DMS 273 (cell line): ENCODE data around the gene LCN2.
A peak's percentile ranks its signal among the peaks of the same experiment; 100 is the strongest.
"Not testable (repeated sequence)": the region's sequence is repeated elsewhere in the genome, so short reads cannot be mapped to it uniquely, and the experiment has no call there.

Experiments used
- DNase-seq: peaks from one replicate; lab custom pipeline; 2025; ENCODE audit not compliant: unreplicated experiment; lab: John Stamatoyannopoulos, UW

Gene LCN2

DNA sequence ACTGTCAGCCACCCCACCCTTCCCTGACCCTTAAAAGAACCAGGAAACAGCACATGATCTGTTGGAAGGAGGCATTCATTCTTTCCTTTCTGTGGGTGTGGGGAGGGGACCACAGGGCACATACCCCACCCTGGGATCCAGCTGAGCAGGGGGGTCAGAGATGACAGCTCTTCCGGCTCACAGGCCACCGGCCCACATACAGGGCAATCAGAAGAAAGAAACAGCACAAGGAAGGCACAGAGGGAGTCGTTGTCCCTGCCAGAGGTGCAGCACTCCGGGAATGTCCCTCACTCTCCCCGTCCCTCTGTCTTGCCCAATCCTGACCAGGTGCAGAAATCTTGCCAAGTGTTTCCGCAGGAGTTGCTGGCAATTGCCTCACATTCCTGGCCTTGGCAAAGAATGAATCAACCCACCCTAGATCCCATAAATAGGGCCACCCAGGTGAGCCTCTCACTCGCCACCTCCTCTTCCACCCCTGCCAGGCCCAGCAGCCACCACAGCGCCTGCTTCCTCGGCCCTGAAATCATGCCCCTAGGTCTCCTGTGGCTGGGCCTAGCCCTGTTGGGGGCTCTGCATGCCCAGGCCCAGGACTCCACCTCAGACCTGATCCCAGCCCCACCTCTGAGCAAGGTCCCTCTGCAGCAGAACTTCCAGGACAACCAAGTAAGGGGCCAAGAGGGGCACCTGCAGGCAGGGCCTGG is at the start of gene LCN2:
TSS of gene LCN2 (plus strand) at position 453 of the 701 bp plus-strand sequence. CDS start at position 526, 73 bp downstream.
- no peak for DNase-seq

DNA sequence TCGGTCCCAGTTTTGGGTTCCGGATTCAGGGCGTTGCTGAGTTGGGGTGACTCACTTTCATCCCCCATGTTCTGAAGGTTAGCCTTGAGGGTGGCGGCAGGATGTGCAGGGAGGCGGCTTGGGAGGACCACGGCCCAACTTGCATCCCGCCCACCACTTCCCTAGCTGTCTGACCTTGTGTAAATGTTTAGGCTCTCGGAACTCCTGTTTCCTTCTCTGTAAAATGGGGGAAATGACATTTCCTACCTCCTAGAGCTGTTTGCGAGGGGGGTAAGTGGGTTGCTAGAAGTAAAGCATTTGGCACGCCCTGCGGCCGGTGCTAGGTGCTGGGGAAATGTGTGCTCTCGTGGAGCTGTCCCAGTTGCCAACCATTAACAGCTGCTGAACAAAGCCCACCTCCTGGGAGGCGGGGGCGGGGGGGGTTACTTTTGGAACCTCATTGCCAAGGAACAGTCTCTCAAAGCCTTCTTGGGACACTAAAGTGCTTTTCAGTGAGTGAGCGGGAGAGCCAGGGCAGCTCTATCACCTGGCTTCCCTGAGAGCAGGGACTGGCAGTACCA is 49.2 kb upstream of the LCN2 start:
- no peak for DNase-seq

GRCh38 chr9:128100581-128100980 is 48.7 kb upstream of the LCN2 start:
- no peak for DNase-seq

- no peak for DNase-seq
Measured at GRCh38 chr9:128101231-128101661, 48.0 kb upstream of the LCN2 start.

DNA sequence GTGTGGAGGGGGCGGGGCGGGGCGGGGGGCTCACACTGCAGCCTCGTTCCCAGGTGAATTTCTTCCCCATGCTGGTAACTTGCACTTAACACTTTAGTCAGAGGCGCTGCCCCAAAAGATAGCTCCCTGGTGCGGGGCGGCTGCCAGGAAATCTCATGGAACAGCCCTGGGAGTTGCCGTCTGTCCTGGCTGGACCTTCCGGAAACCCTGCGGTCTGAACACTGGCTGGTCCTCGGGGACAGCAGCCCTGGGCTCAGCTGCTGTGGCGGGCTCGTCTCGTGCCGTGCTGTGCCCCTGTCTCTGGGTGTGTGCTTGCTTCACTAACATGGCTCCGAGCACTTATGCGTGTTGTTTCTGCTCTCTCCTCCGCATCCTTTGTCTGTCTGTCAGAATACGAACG is 47.6 kb upstream of the LCN2 start:
- no peak for DNase-seq

DNA sequence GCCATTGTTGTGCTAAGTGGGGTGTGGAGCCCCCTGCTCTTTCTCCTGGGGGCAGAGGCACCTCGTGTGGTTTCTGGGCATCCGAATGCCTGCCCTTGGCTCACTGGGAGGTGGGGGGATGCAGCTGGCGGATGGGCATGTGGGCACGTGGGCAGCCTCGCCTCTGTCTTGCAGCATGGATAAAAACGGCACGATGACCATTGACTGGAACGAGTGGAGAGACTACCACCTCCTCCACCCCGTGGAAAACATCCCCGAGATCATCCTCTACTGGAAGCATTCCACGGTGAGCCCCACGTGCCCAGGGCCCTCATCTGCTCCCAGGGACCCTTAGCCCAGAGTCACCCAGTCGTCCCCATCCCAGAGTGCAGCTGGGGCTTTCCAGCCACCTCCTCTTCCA is 47.1 kb upstream of the LCN2 start:
- no peak for DNase-seq

DNA sequence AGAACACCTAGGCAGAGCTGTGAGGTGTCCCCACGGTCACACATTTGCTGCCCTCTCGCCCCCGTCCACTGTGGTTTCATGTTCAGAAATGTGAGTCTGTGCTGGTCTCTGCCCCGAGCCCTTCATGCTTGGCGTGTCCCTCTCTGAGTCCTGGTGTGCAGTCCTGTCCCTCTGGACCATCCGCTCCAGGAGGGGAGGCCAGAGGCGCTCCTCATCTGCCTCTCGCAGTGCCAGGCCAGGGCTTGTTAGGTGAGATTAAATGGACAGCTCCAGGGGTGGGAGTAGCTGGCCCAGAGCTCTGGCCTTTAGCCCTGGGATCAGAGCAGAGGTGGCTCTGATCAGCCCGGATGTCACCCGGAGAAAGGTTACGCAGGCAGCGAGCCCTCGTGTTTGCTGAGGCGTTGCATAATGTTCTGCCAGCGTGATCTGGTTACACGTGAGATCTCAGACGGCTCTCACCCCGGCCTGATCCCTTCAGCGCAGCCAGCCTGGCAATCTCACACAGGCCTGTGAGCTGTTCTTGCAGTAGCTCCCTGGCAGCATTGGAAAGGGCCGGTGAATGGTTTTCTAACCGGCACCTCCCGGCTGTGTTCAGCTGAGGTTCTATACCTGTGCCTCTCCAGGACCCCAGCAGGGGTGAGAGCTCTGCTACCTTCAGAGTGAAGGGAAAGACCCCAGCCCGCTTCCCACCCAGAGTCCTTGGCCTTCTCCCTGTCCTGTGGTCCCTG is 46.2 kb upstream of the LCN2 start:
- no peak for DNase-seq

DNA sequence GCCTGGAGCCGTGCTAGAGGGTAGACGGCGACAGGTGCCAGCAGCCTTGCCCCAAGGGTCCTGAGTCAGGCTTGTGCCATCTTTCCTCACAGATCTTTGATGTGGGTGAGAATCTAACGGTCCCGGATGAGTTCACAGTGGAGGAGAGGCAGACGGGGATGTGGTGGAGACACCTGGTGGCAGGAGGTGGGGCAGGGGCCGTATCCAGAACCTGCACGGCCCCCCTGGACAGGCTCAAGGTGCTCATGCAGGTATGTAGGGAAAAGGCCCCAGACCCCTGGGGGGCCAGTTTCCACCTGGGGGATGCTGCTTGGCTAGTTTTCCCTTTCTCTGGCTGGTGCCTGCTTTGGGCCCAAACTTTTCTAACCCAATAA is 45.7 kb upstream of the LCN2 start:
- no peak for DNase-seq

DNA sequence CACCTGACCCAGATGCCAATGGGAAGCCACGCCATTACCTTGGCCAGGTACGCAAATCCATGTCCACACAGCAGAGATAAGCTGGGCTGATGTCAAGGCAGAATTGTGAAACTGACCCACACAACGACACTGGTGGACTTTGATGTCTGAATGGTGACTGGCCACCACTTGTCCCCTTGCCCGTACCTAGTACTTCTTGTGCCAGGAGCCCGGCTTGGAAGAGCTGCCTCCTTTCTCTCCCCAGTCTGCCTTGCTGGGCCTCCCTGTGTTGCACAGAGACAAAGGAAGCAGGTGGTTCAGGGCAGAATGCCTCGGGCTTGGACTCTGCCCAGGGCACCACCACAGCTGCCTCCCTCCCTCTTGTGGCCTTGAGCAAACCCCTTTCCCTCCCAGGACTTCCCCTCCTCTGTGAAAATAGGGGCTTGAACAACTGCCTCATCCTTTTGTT is 45.1 kb upstream of the LCN2 start:
- DNase-seq: peak; percentile 57

- DNase-seq: no peak
Measured at GRCh38 chr9:128105538-128106175, 43.6 kb upstream of the LCN2 start.

GRCh38 chr9:128106181-128106939 is 42.9 kb upstream of the LCN2 start:
- DNase-seq: no peak

DNA sequence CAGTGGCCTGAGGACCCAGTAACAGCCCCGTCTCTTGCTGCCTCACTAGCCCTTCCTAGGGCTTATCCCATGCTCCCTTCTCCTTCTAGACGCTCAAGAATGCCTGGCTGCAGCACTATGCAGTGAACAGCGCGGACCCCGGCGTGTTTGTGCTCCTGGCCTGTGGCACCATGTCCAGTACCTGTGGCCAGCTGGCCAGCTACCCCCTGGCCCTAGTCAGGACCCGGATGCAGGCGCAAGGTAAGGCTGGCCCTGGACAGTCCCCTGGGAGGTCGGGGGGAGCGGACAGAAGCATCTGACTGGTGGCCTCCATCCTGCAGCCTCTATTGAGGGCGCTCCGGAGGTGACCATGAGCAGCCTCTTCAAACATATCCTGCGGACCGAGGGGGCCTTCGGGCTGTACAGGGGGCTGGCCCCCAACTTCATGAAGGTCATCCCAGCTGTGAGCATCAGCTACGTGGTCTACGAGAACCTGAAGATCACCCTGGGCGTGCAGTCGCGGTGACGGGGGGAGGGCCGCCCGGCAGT is 42.2 kb upstream of the LCN2 start:
- no peak for DNase-seq

DNA sequence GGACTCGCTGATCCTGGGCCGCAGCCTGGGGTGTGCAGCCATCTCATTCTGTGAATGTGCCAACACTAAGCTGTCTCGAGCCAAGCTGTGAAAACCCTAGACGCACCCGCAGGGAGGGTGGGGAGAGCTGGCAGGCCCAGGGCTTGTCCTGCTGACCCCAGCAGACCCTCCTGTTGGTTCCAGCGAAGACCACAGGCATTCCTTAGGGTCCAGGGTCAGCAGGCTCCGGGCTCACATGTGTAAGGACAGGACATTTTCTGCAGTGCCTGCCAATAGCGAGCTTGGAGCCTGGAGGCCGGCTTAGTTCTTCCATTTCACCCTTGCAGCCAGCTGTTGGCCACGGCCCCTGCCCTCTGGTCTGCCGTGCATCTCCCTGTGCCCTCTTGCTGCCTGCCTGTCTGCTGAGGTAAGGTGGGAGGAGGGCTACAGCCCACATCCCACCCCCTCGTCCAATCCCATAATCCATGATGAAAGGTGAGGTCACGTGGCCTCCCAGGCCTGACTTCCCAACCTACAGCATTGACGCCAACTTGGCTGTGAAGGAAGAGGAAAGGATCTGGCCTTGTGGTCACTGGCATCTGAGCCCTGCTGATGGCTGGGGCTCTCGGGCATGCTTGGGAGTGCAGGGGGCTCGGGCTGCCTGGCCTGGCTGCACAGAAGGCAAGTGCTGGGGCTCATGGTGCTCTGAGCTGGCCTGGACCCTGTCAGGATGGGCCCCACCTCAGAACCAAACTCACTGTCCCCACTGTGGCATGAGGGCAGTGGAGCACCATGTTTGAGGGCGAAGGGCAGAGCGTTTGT is 41.6 kb upstream of the LCN2 start:
- DNase-seq: no peak

GRCh38 chr9:128108269-128109049 is 40.8 kb upstream of the LCN2 start:
- DNase-seq: no peak

- DNase-seq: no peak
Measured at GRCh38 chr9:128109050-128109709, 40.1 kb upstream of the LCN2 start.

DNA sequence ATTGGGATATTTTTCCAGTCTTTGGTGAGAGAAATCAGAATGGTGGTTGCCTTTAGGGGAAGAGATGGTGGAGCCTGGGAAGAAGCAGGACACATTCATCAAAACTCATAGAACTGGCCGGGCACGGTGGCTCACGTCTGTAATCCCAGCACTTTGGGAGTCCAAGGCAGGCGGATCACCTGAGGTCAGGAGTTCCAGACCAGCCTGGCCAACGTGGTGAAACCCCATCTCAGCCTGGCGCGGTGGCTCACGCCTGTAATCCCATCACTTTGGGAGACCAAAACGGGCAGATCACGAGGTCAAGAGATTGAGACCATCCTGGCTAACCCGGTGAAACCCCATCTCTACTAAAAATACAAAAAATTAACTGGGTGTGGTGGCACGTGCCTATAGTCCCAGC is 37.5 kb upstream of the LCN2 start:
- DNase-seq: not testable (repeated sequence)

DNA sequence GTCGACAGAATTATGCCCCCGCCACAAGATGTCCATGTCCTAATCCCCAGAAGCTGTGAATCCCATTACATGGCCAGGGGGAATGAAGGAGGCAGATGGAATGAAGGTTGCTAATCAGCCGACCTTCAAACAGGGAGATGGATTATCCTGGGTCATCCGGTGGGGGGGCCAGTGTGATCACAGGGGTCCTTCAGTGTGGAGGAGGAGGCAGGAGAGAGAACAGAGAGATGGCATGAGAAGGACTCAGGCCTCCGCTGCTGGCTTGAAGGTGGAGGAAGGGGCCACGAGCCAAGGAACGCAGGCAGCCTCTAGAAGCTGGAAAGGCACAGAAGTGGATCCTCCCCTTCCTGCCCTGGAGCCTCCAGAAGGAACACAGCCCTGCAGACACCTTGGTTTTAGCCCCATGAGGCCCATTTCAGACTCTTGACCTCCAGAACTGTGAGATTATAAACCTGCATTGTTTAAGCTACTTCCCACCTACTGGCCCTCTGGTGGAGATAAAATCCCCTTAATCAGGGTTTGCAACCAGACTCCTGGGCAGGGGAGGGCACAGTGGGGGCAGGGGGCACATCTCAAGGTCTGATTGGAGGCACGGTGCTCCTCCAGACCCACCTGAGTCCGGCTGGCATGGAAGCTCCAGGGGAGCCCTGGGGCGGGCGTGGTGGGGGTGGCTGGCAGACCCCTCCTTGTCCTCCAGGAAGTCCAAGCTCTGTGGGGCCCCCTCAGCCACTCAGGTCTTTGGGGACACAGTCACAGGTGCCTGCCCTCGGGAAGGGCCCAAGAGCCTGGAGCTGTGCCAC is 35.5 kb upstream of the LCN2 start:
- no peak for DNase-seq
